NB4 (cell line): ENCODE data around the gene LRRC4B.

Experiments used
- POLR2A ChIP-seq: IDR thresholded peaks from 2 replicates; pipeline ENCODE4 v1.6.1; 2011; ENCODE audit warnings: mild to moderate bottlenecking; ENCODE audit not compliant: insufficient read length; ENCODE audit errors: extremely low read depth
- TF ChIP-seq, protein P1 (sequence below): IDR thresholded peaks from one replicate; pipeline ENCODE4 v1.5.1; 2012; ENCODE audit warnings: low read depth, low read length

DNA sequence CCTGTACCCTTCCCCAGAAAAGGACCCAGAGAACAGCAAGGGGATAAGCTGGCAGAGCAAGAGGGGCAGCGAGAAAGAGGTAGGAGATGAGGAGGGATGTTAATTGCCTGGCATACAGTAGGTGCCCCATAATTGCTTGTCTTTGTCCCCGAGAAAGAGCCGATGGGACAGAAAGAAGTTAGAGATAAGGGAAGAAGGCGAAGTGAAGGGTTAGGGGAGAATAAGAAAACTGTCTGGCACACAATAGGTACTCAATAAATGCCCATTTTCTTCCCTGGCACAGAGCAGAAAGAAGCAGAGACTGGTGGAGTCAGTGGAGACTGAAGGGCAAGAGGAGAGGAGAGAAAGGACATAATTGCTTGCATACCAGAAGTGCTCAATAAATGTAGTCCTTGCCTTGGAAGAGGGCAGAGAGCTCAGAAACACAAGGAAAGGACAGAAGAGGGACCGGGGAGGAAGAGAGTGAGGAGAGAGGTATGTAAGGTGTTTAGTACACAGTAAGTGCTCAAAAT is 73.2 kb downstream of the LRRC4B start:
- TF ChIP-seq, protein P1, sequence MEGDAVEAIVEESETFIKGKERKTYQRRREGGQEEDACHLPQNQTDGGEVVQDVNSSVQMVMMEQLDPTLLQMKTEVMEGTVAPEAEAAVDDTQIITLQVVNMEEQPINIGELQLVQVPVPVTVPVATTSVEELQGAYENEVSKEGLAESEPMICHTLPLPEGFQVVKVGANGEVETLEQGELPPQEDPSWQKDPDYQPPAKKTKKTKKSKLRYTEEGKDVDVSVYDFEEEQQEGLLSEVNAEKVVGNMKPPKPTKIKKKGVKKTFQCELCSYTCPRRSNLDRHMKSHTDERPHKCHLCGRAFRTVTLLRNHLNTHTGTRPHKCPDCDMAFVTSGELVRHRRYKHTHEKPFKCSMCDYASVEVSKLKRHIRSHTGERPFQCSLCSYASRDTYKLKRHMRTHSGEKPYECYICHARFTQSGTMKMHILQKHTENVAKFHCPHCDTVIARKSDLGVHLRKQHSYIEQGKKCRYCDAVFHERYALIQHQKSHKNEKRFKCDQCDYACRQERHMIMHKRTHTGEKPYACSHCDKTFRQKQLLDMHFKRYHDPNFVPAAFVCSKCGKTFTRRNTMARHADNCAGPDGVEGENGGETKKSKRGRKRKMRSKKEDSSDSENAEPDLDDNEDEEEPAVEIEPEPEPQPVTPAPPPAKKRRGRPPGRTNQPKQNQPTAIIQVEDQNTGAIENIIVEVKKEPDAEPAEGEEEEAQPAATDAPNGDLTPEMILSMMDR: no peak
- TF ChIP-seq POLR2A: no peak
